ENCODE measurements around the gene PRSS56. TPM values are rescaled to one million over a fixed set of nuclear protein-coding genes. Genes with fewer than 3 reads are reported as not detected.
"Not testable (repeated sequence)": the region's sequence is repeated elsewhere in the genome, so short reads cannot be mapped to it uniquely, and the experiment has no call there.

Gene PRSS56
- total RNA-seq, 1 donor from 2014 or later: not detected

DNA sequence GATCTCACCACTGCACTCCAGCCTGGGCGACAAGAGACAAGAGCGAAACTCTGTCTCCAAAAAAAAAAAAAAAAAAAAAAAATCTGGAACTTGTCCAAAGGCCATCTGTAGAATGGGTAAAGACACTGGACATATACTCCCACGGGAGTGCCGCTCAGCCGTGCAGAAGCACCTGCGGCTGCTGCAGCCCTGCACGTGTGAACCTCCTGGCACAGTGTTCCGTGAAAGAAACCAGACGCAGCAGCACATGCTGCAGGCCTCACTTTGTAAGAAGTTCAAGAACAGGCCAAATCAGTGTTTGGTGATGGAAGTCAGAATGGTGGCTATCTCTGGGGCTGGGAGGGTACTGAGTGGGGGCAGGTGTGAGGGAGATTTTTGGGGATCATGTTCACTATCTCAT, 12.2 kb downstream of the PRSS56 start:
- H3K27me3 Mint-ChIP-seq (ENCODE audit: unreplicated experiment): peaks cover 13% of the 10 kb centered on the region
- DNase-seq (ENCODE audit: extremely low spot score, unreplicated experiment): no peak
- TF ChIP-seq, protein P1, sequence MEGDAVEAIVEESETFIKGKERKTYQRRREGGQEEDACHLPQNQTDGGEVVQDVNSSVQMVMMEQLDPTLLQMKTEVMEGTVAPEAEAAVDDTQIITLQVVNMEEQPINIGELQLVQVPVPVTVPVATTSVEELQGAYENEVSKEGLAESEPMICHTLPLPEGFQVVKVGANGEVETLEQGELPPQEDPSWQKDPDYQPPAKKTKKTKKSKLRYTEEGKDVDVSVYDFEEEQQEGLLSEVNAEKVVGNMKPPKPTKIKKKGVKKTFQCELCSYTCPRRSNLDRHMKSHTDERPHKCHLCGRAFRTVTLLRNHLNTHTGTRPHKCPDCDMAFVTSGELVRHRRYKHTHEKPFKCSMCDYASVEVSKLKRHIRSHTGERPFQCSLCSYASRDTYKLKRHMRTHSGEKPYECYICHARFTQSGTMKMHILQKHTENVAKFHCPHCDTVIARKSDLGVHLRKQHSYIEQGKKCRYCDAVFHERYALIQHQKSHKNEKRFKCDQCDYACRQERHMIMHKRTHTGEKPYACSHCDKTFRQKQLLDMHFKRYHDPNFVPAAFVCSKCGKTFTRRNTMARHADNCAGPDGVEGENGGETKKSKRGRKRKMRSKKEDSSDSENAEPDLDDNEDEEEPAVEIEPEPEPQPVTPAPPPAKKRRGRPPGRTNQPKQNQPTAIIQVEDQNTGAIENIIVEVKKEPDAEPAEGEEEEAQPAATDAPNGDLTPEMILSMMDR (IDR thresholded peaks at IDR 0.05): no peak
- no peak overlapping the region for H3K27ac Mint-ChIP-seq (ENCODE audit: unreplicated experiment)
- no peaks in the 10 kb centered on the region for H3K4me1 Mint-ChIP-seq (ENCODE audit: unreplicated experiment)
- H3K36me3 Mint-ChIP-seq (ENCODE audit: unreplicated experiment): no peaks in the 10 kb centered on the region
- peaks cover 3% of the 10 kb centered on the region for H3K9me3 Mint-ChIP-seq (ENCODE audit: unreplicated experiment)
- H3K4me3 Mint-ChIP-seq (ENCODE audit: unreplicated experiment): no peak overlapping the region

DNA sequence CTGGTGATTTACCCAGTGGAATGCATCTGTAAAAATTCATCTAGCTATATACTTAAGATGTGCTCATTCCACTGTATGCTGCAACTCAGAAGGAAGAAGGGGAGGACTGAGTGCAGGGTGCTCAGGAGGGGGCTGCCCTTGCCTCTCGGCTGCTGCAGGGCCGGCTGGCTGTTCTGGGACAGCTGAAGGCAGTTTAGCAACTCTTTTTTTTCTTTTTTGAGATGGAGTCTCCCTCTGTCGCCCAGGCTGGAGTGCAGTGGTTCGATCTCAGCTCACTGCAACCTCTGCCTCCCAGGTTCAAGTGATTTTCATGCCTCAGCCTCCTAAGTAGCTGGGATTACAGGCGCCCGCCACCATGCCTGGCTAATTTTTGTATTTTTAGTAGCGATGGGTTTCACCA, 12.6 kb downstream of the PRSS56 start:
- H3K4me1 Mint-ChIP-seq (ENCODE audit: unreplicated experiment); H3K27ac Mint-ChIP-seq (ENCODE audit: unreplicated experiment); H3K9me3 Mint-ChIP-seq (ENCODE audit: unreplicated experiment); H3K36me3 Mint-ChIP-seq (ENCODE audit: unreplicated experiment); H3K4me3 Mint-ChIP-seq (ENCODE audit: unreplicated experiment); DNase-seq (ENCODE audit: extremely low spot score, unreplicated experiment): not testable (repeated sequence)
- peaks cover 11% of the 10 kb centered on the region for H3K27me3 Mint-ChIP-seq (ENCODE audit: unreplicated experiment)

DNA sequence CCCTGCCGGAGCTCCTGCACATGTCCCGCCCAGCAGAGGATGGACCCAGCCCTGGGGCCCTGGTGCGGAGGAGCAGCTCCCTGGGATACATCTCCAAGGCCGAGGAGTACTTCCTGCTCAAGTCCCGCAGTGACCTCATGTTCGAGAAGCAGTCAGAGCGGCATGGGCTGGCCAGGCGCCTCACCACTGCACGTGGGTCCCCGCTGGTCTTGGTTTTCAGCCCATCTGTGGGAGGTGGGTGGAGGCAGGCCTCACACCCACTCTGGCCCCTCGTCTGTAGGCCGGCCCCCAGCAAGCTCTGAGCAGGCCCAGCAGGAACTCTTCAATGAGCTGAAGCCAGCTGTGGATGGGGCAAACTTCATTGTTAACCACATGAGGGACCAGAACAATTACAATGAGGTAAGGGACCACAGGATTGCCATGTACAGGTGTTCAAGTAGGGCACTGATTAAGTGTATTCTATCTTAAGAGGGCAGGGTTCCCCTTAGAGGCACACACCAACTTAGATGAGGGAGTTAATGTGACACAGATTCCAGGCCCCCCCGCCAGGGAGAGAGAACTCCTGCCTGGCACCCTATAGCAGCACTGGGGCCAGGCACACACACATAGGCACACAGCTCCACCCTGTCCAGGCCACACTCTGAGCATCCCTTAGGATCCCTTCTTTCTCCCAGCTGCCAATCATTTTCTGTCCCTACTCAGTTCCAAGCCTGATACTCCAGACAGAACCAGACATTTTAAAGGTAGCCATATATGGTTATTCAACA, 13.9 kb downstream of the PRSS56 start:
- Mint-ChIP-seq H3K27ac (ENCODE audit: unreplicated experiment) (no peak overlapping the region), H3K27me3 (ENCODE audit: unreplicated experiment) (no peaks in the 10 kb centered on the region), H3K4me3 (ENCODE audit: unreplicated experiment) (no peak overlapping the region), H3K9me3 (ENCODE audit: unreplicated experiment) (peaks cover 3% of the 10 kb centered on the region), H3K4me1 (ENCODE audit: unreplicated experiment) (no peaks in the 10 kb centered on the region), H3K36me3 (ENCODE audit: unreplicated experiment) (no peaks in the 10 kb centered on the region)
- DNase-seq (ENCODE audit: extremely low spot score, unreplicated experiment): no peak
- TF ChIP-seq, protein P1 (IDR thresholded peaks at IDR 0.05): no peak

DNA sequence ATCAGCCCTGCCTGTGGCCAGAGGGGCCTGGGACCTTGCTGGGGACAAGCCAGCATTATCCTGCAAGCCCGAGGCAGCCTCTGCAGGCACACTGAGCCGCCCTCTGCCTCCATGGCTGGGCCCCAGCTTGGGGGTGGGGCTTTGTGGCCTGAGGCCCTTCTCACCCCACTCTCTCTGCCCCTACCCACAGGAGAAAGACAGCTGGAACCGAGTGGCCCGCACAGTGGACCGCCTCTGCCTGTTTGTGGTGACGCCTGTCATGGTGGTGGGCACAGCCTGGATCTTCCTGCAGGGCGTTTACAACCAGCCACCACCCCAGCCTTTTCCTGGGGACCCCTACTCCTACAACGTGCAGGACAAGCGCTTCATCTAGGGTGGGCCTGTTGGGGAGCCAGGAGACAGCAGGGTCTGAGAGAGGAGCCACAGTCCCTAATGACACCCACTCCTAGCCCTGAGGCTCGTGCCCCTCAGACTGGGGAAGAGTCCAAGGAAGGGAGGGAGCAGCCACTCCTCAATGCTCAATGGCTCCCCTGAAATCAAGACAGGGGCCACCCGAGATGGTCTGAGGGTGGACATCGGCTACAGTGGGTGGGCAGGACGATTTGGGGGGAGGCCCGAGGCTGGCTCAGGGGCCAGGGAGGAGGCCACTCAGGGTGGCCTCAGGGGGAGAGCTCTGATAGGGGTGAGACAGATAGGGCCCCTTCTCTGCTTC, 14.9 kb downstream of the PRSS56 start:
- Mint-ChIP-seq H3K4me1 (ENCODE audit: unreplicated experiment) (peaks cover 2% of the 10 kb centered on the region), H3K27me3 (ENCODE audit: unreplicated experiment) (no peaks in the 10 kb centered on the region), H3K27ac (ENCODE audit: unreplicated experiment) (no peak overlapping the region), H3K9me3 (ENCODE audit: unreplicated experiment) (peaks cover 3% of the 10 kb centered on the region), H3K36me3 (ENCODE audit: unreplicated experiment) (no peaks in the 10 kb centered on the region), H3K4me3 (ENCODE audit: unreplicated experiment) (no peak overlapping the region)
- DNase-seq (ENCODE audit: extremely low spot score, unreplicated experiment): no peak
- TF ChIP-seq, protein P1 (IDR thresholded peaks at IDR 0.05): no peak

DNA sequence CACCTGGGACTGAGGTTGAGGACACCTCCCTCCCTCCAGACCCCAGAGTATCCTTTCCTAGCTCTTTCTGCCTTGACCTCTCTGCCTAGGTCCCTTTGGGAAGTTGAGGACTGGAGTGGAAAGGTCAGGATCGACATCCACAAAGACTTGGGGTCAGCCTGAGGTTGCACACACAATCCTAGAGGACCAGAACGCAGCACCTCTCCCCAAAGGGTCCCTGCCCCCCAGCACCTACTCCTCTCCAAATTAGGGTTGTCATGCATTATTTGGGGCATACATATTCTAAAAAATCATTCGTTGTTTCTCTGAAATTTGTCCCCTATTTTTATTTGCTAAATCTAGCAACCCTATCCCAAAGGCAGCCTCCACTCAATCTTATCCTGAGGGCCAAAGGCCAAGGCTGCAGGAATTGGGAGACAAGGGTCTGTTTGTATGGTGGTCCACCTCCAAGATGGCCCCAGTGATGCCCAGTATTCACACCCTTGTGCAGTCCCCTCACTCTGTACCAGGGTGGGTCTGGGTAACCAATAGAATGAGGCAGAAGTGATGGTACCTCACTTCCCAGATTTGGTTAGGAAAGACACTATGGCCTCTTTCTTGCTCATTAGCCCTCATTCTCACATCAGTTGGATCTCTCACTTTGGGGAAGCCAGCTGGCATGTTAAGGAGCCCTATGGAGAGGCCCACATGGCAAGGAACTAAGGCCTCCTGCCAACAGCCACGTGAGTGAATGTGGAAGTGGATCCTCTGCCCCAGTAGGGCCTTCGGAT, 15.8 kb downstream of the PRSS56 start:
- Mint-ChIP-seq H3K27me3 (ENCODE audit: unreplicated experiment) (no peaks in the 10 kb centered on the region), H3K4me1 (ENCODE audit: unreplicated experiment) (peaks cover 2% of the 10 kb centered on the region), H3K27ac (ENCODE audit: unreplicated experiment) (no peak overlapping the region), H3K36me3 (ENCODE audit: unreplicated experiment) (no peaks in the 10 kb centered on the region), H3K9me3 (ENCODE audit: unreplicated experiment) (peaks cover 3% of the 10 kb centered on the region), H3K4me3 (ENCODE audit: unreplicated experiment) (no peak overlapping the region)
- TF ChIP-seq, protein P1 (IDR thresholded peaks at IDR 0.05): no peak
- no peak for DNase-seq (ENCODE audit: extremely low spot score, unreplicated experiment)

Measured in osteocyte (in vitro differentiated cells).